Body of pancreas (tissue), 4 donors: Measurements from ENCODE around the gene ZFAND3.

ENCODE experiments used
- CTCF ChIP-seq, 7 experiments: fragments of 450-650 bp in 4 of 7; fragments of 200-600 bp in 3 of 7; sonication (generic) in 3 of 7; IDR thresholded peaks; one replicate each; pipeline ENCODE4 v1.5.1; 2016 to 2019; ENCODE audit warnings: antibody characterized with exemption in 7 of 7
- POLR2A ChIP-seq, 3 donors: fragments of 450-650 bp; IDR thresholded peaks; one replicate each; pipeline ENCODE4 v1.6.1; 2016; ENCODE audit warnings: antibody characterized with exemption in 3 of 3, mild to moderate bottlenecking in 2 of 3

GRCh38 chr6:38001386-38001785 is 181.9 kb downstream of the ZFAND3 start:
- TF ChIP-seq CTCF (IDR thresholded peaks at IDR 0.05) (no peak), POLR2A (IDR thresholded peaks at IDR 0.05) (no peak)
